T-helper 1 cell (primary cell): ENCODE data around the gene PLEKHM2.

ENCODE experiments used
- DNase-seq, 5 donors: peaks; one replicate each; pipeline ENCODE4 v3.0.0-alpha.2; 2012 to 2020

PLEKHM2 gene

GRCh38 chr1:15740924-15741850 lies 57.1 kb downstream of the PLEKHM2 start:
- DNase-seq: peak in 4 of 5 donors; percentile 45 to 65 (median 48)

- no peak for DNase-seq
Measured at GRCh38 chr1:15742339-15742801, 58.2 kb downstream of the PLEKHM2 start, which contains the start of gene TMEM82. Gene TMEM82 (plus strand): TSS chr1:15742499. CDS start chr1:15742560, 61 bp downstream.

- DNase-seq: no peak
Measured at GRCh38 chr1:15744122-15744679, 60.1 kb downstream of the PLEKHM2 start.

- no peak for DNase-seq
Measured at GRCh38 chr1:15747378-15747777, 63.3 kb downstream of the PLEKHM2 start.

DNA sequence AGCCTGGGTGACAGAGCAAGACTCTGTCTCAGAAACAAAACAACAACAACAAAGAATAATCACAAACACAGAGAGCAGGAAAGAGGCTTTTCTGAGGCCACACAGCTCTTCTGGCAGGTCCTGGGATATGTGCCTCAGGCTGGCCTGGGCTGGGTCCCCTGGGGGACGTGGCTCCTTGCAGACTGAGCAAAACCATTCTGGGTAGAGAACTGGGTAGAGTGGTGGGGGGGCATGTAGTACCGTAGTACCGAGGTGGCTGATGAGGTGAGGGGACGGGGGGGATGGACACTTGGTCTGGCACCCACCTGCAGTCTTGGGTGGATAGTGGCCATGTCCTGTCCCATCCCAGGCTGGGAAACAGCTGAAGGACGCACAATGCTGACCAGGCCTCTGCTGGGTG lies 64.1 kb downstream of the PLEKHM2 start:
- DNase-seq: no peak

- DNase-seq: no peak
Measured at GRCh38 chr1:15748690-15749398, 64.7 kb downstream of the PLEKHM2 start.

DNA sequence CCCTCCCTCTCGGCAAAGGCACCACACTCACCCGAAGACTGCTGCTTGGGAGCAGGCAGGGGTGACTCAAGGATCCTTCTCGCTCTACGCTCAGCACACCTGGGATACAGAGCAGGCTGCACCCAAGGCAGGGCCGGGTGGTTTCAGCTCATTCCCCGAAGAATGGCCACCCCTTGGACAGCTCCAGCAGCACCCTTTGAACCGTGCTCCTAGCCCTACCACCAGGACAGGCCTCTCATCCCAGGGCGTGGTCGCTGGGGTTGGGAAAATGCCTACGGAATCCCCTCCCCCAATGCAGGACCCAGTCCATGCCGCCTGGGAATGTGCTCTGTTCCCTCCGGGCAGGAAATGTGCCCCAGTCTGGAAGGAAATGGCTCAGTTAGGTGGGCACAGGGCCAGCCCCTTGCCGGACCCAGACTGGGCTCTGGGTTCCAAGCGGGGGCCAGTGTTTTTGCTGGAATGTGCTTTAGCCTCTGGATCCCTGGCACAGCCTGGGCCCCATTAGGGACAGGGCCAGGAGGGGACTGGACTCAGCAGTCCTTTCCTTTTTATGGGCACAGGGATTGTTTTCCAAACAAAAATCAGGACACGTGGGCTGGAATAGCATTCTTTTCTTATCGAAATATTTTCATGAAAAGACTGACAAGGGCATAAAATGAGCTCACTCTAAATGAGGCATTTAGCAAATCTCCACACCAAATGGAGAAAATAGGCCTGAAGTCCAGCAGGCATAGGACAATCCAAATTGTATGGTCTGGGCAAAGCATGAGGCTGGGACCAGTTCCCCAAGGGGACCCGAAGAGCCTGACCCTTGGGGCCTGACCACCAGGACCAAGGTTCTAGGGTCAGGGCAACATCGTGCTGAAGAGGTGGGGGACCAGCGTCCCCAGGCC lies 65.5 kb downstream of the PLEKHM2 start:
- DNase-seq: no peak

DNA sequence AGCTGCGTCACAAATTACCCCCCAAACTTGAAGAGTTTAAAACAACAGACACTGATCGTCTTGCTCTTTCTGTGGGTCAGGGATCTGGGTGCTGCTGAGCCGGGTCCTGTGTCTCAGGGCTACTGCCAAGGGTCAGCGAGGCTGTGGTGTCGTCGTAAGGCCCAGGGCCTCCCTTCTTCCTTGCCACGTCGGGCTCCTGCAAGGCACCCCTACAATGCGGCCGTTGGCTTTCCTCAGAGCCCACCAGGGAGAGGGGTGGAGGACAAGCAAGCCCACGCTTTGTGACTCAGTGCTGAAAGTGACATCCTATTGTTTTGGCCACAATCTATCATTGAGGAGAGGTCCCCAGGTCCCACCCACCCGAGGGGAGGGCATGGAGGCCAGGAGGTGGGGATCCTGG lies 66.8 kb downstream of the PLEKHM2 start:
- no peak for DNase-seq

- DNase-seq: no peak
Measured at GRCh38 chr1:15751717-15752116, 67.6 kb downstream of the PLEKHM2 start.

DNA sequence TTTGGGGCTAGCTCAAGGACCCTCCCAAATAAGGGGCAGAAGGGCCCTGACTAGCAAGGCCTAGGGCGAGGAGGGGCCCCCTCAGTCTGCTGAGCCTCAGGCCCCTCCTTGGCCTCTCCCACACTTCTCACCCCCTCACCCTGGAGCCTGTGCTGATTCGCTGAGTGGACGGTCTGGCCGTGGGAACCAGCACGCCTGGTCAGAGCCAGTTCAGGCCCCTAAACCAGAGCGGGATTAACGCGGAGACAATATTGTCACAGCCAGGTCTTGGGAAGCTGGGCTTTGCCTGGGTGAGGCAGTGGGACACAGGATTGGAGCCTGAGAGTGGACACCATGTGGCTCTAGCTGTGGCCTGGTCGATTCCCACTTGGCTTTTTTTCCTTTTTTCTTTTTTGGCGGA lies 69.7 kb downstream of the PLEKHM2 start:
- no peak for DNase-seq

GRCh38 chr1:15755021-15755645 lies 71.0 kb downstream of the PLEKHM2 start:
- no peak for DNase-seq

GRCh38 chr1:15755646-15756040 lies 71.5 kb downstream of the PLEKHM2 start:
- DNase-seq: no peak

DNA sequence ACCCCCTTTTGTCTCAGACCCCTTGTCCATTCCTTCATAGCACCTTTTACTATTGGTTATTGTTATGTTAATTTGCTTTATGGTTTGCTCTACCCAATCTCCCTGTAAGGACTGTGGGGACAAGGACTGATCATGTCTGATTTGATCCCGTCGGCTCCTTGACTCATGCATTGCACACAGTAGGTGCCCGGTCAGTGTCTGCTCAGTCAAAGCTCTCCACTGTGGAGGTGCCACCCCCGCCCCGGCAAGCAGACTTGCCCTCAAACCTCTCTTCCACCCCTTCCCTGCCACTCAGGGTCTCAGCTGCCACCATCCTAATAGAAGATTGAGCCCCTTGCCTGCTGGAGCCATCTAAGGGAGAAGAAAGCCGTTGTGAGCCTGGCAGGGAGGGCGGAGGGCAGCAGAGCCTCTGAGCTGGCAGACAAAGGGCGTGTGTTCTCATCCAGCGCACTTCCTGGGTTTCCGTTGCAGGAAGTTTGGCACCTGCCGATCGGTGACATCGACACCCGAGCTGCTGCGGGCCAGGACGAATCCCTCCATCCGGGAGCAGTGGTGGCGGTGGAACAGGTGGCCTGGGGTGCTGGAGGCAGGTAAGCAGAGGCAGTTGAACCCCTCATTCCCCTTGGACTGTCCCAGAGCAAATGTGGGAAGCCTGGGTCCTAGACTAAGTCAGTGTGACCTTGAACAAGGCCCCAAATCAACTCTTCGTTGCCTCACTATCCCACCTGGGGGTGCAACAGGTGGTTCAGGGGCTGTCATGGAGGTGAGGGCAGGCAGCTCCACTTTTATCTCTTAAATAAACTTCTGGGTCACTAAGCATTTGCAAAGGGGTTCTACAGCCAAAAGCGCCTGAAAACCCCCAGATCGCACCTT lies 72.3 kb downstream of the PLEKHM2 start:
- DNase-seq: no peak

GRCh38 chr1:15757016-15757543 lies 73.0 kb downstream of the PLEKHM2 start:
- DNase-seq: no peak

- DNase-seq: no peak
Measured at GRCh38 chr1:15757575-15758342, 73.6 kb downstream of the PLEKHM2 start.

DNA sequence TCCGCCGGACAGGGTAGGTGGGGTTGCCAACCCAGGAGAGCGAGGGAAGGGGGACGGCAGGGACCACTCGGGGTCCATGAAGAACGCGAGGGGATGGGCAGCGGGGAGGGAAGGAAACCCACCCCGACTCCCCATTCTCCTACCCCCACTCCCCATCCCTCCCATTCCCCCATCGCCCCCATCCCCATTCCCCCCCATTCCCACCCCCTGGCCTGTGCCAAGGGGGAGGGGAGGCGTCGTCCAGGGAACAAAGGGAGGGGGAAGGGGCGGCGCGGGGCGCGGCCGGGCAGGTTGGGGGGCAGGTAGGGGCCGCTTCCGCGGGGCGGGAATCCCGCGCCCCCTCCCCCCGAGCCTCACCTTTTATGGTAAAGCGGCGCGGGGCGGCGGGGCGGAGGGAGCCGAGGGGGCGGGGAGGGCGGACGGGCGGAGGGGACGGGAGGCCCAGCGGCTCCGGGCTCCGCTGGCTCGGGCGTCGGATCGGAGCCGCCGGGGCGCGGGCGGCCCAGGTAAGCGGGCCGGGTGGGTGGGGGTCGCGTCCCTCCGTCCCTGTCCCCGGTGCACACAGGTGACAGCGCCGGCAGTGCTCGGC lies 74.3 kb downstream of the PLEKHM2 start, which contains the start of gene FBLIM1:
Gene FBLIM1 (plus strand): TSS at position 453 of the 589 bp plus-strand sequence. CDS start 6,189 bp downstream, outside the sequence.
- no peak for DNase-seq

DNA sequence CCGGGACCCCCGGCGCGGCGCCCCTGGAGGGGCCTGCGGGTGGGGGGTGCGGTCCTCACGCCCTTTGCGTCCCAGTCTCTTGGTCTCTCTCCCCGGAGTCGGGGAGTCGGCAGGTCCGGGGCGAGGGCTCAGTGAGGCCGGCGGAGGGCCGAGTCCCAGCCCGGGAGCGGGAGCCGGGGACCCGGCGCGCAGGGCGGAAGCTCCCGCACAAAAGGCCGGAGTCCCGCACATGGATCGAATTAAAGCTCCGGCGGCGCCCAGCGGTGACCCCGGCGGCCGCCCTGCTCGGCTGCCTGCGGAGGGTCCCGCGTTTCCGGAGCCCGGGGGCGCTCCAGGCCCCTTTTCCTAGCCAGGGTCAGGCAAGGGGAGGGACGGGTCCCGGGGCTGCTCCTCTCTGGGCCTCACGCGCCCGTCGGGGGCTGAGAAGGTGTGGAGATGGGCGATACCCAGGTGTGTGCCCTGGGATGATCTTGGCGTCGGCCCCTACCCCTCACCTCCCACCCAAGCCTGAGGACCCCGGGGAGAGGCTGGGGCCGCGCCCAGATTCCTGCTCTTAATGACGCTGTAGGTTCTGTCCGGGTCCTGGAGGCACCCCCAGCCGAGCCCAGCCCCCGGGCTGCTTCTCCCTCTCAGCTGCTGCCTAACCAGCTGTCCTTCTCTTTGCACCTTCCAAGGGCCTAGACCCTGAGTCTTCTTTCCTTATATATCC lies 75.0 kb downstream of the PLEKHM2 start:
- DNase-seq: no peak

GRCh38 chr1:15760520-15761211 lies 76.5 kb downstream of the PLEKHM2 start:
- no peak for DNase-seq
